Breast epithelium (tissue), 3 donors: Measurements from ENCODE around the gene CEP89.
"Not testable (repeated sequence)": the region's sequence is repeated elsewhere in the genome, so short reads cannot be mapped to it uniquely, and the experiment has no call there.

Experiments
- POLR2A ChIP-seq: fragments of 450-650 bp; IDR thresholded peaks from one replicate; pipeline ENCODE4 v1.6.1; 2016; ENCODE audit warnings: antibody characterized with exemption, mild to moderate bottlenecking, moderate library complexity
- TF ChIP-seq, protein P1 (sequence below), 3 donors: fragments of 450-650 bp; IDR thresholded peaks; one replicate each; pipeline ENCODE4 v1.5.1; 2016 to 2017; ENCODE audit warnings: antibody characterized with exemption in 3 of 3, mild to moderate bottlenecking in 3 of 3, moderate library complexity in 3 of 3

DNA sequence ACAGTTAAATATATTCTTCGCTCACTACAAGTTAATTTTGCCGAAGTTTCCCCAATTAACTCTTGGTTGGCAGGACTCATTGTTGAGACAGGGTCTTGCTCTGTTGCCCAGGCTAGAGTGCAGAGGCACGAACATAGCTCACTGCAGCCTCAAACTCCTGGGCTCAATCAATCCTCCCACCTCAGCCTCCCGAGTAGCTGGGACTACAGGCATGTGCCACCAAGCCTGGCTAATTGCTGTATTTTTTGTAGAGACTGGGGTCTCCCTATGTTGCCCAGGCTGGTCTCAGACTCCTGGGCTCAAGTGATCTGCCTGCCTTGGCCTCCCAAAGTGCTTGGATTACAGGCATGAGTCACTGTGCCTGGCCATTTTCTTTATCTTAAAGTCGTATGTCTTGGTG, 86.5 kb downstream of the CEP89 start:
- TF ChIP-seq, protein P1, sequence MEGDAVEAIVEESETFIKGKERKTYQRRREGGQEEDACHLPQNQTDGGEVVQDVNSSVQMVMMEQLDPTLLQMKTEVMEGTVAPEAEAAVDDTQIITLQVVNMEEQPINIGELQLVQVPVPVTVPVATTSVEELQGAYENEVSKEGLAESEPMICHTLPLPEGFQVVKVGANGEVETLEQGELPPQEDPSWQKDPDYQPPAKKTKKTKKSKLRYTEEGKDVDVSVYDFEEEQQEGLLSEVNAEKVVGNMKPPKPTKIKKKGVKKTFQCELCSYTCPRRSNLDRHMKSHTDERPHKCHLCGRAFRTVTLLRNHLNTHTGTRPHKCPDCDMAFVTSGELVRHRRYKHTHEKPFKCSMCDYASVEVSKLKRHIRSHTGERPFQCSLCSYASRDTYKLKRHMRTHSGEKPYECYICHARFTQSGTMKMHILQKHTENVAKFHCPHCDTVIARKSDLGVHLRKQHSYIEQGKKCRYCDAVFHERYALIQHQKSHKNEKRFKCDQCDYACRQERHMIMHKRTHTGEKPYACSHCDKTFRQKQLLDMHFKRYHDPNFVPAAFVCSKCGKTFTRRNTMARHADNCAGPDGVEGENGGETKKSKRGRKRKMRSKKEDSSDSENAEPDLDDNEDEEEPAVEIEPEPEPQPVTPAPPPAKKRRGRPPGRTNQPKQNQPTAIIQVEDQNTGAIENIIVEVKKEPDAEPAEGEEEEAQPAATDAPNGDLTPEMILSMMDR (IDR thresholded peaks at IDR 0.05) = not testable (repeated sequence)
- not testable (repeated sequence) for TF ChIP-seq POLR2A
